ENCODE results near the gene KIAA1210. TPM values are rescaled to one million over a fixed set of nuclear protein-coding genes. Genes with fewer than 3 reads are reported as not detected.

KIAA1210 gene
- polyA plus RNA-seq (2012; ENCODE audit: missing spikeins), result not detected

- FAIRE-seq (no peak), DNase-seq (ENCODE audit: insufficient read length) (no peak)
- no peak for TF ChIP-seq POLR2AphosphoS5 (IDR thresholded peaks at IDR 0.05; ENCODE audit: low read depth, low read length)
- TF ChIP-seq TAF1 (IDR thresholded peaks at IDR 0.05; ENCODE audit: borderline replicate concordance, low read depth, low read length), result no peak
These were observed at the start of gene KIAA1210 for GRCh38 chrX:119127650-119128049. Gene KIAA1210, minus strand, starts transcription at chrX:119127812. Its CDS starts 4,170 bp downstream, at chrX:119123642.

GRCh38 chrX:119177278-119177677, 49.7 kb upstream of the KIAA1210 start:
- FAIRE-seq, result no peak
- TF ChIP-seq POLR2AphosphoS5 (IDR thresholded peaks at IDR 0.05; ENCODE audit: low read depth, low read length) (no peak), TAF1 (IDR thresholded peaks at IDR 0.05; ENCODE audit: borderline replicate concordance, low read depth, low read length) (no peak), POLR2A (IDR thresholded peaks at IDR 0.05; ENCODE audit: low read depth, low read length) (no peak)
- no peak for DNase-seq (ENCODE audit: insufficient read length)

DNA sequence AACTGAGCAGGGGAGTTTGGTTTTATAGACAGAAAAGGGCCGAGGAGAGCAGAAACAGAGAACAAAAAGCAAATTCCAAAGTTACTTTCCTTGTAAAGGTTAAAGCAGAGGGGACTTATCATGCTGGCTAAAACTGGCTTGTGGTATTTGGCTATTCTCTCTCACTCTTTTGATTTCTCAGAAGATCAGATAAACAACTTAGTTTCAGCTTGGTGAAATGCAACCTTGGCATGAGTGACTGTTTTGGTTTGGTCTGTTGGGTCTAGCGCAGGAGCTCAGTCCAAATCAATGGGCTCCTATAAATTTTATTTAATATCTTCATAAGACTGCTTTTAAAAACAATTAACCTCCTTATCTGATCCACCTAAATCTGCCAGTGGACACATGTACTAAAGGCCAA, 47.3 kb upstream of the KIAA1210 start:
- TF ChIP-seq POLR2A (IDR thresholded peaks at IDR 0.05; ENCODE audit: low read depth, low read length) (no peak), POLR2AphosphoS5 (IDR thresholded peaks at IDR 0.05; ENCODE audit: low read depth, low read length) (no peak), TAF1 (IDR thresholded peaks at IDR 0.05; ENCODE audit: borderline replicate concordance, low read depth, low read length) (no peak)
- DNase-seq (ENCODE audit: insufficient read length) (no peak), FAIRE-seq (no peak)

- no peak for TF ChIP-seq TAF1 (IDR thresholded peaks at IDR 0.05; ENCODE audit: borderline replicate concordance, low read depth, low read length)
- TF ChIP-seq POLR2AphosphoS5 (IDR thresholded peaks at IDR 0.05; ENCODE audit: low read depth, low read length), result no peak
- no peak for TF ChIP-seq POLR2A (IDR thresholded peaks at IDR 0.05; ENCODE audit: low read depth, low read length)
- FAIRE-seq (no peak), DNase-seq (ENCODE audit: insufficient read length) (no peak)
These were observed 40.5 kb upstream of the KIAA1210 start for GRCh38 chrX:119168104-119168503.

DNA sequence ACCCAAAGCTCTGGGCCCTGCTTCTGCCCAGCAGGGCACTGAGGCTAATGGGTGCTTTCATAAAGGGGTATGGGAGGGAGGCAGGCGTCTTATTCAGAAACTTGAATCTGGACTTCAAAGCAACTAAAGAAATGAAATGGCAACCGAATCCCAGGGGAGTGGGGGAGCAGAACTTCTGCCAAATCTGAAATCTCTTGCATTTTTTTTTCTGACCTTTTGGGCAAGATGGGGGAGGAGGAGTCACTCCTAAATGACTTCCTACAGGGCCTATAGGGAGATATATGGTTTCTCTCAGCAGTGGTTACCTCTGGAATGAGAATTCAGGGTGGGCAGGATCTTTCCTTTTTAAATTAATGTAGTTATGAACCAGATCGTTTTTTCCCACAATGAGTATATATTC, 30.6 kb upstream of the KIAA1210 start:
- TF ChIP-seq TAF1 (IDR thresholded peaks at IDR 0.05; ENCODE audit: borderline replicate concordance, low read depth, low read length) (no peak), POLR2A (IDR thresholded peaks at IDR 0.05; ENCODE audit: low read depth, low read length) (no peak), POLR2AphosphoS5 (IDR thresholded peaks at IDR 0.05; ENCODE audit: low read depth, low read length) (no peak)
- no peak for FAIRE-seq
- no peak for DNase-seq (ENCODE audit: insufficient read length)

DNA sequence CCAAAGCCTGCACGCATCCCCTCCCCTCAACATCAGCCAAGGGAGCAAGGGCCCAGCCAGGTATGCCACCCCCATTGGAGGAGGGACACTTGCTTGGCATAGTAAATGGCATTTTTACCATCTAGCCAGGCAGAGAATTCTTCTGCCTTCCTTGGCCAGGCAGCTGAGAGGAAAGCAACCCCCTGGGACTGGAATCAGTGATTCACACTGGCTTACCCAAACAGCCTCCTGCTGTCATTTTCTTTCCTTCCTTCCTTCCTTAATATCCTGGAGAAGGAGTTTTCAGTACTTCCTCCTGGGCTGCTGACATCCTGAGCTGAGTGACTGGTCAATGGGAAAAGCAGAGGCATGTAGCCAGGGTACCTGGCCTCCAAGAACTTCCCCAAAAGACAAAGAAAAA, 28.6 kb upstream of the KIAA1210 start:
- TF ChIP-seq TAF1 (IDR thresholded peaks at IDR 0.05; ENCODE audit: borderline replicate concordance, low read depth, low read length) (no peak), POLR2AphosphoS5 (IDR thresholded peaks at IDR 0.05; ENCODE audit: low read depth, low read length) (no peak), POLR2A (IDR thresholded peaks at IDR 0.05; ENCODE audit: low read depth, low read length) (no peak)
- FAIRE-seq, result no peak
- no peak for DNase-seq (ENCODE audit: insufficient read length)

DNA sequence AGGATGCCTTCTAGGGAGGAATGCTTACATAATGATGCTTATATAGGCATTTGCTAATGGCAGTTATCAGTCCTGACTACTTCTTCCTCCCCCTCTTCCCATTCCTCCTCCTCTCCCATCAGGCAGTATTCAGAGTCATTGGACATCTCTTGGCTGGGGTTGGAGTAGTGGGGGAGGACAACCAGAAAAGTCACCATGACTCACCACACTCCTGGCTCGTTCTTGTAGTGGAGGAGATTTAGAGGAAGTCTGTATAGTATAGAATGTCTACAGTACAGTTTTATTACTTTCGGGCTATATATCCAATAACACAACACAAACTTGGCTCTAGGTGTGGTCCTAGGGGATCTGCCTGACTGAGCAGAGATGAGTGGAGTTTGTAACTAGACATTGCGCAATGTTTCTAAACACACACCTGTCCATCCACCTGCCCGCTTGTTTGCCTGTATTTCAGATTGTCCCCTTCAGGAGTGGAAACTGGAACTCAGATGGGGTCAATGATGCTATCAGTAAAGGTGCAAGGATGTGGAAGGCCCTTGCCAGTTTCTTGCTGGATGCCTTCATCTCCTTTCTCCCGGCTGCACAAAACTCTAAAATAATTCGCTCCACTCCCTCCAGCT, 27.9 kb upstream of the KIAA1210 start:
- TF ChIP-seq POLR2A (IDR thresholded peaks at IDR 0.05; ENCODE audit: low read depth, low read length) (no peak), POLR2AphosphoS5 (IDR thresholded peaks at IDR 0.05; ENCODE audit: low read depth, low read length) (no peak), TAF1 (IDR thresholded peaks at IDR 0.05; ENCODE audit: borderline replicate concordance, low read depth, low read length) (no peak)
- FAIRE-seq (no peak), DNase-seq (ENCODE audit: insufficient read length) (no peak)

DNA sequence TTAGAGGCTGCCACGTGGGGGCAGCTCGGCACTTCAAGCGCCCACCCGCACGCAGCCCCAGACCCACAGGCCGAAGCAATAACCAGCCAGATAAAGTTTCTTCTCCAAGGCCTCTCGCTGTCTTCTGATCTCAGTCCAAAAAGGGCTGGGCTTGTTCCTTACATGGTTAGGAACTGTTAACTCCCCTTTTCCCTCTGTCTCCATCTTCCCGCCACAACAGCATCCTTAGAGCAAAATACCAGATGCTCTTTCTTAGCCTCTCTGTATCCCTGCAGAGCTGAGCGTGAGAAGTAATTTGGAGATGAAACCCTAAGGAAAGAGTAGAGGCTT, 23.4 kb upstream of the KIAA1210 start:
- no peak for FAIRE-seq
- no peak for DNase-seq (ENCODE audit: insufficient read length)

DNA sequence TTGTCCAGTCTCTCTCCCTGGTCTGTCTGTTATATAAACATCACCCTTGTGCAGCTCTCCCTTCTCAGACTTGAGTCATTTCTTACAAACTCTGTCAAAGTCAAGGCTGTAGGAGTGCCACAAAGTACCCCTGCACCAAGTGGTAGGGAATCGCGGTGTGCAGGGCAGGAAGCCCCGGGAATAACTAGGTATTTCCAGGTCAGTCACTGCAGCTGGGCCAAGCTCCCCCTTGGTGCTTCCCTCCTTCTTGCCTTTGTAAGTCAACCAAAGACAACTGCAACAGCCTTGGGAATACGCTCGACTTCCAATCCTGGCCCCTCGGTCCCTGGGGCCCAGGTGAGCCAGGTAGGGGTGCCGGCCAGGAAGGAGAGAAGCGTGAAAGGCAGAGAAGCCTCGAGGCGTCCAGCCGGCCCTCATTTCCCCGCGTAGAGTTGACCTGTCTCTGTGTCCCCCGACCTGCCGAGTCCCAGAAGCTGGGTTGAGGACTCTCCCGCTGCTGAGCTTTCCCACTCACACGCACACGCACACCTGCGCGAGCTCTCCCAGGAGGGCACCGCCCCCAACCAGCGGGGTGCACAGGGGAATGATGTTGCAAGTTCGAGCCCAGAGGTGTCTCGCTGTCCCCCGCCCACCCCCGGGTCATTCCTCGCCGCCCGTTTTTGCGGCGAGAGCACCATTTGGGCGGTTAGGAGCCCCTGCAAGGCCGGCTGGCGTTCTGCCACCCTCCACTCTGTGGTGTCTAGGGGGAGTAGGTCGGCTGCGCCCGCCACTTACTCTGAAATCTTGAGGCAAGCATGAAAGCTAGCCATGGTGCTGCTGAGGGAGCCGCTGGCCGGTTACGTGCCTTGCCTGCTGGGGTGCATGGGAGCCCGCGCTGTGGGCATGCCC, 22.8 kb upstream of the KIAA1210 start:
- DNase-seq (ENCODE audit: insufficient read length) (no peak), FAIRE-seq (no peak)
- no peak for TF ChIP-seq POLR2A (IDR thresholded peaks at IDR 0.05; ENCODE audit: low read depth, low read length)
- TF ChIP-seq TAF1 (IDR thresholded peaks at IDR 0.05; ENCODE audit: borderline replicate concordance, low read depth, low read length), result no peak
- TF ChIP-seq POLR2AphosphoS5 (IDR thresholded peaks at IDR 0.05; ENCODE audit: low read depth, low read length), result no peak

More for the DNA sequence above, 23.4 kb upstream of the KIAA1210 start:
- no peak for TF ChIP-seq POLR2A (IDR thresholded peaks at IDR 0.05; ENCODE audit: low read depth, low read length)
- no peak for TF ChIP-seq POLR2AphosphoS5 (IDR thresholded peaks at IDR 0.05; ENCODE audit: low read depth, low read length)
- no peak for TF ChIP-seq TAF1 (IDR thresholded peaks at IDR 0.05; ENCODE audit: borderline replicate concordance, low read depth, low read length)

GRCh38 chrX:119147486-119147885, 19.9 kb upstream of the KIAA1210 start:
- no peak for FAIRE-seq
- no peak for DNase-seq (ENCODE audit: insufficient read length)
- TF ChIP-seq POLR2AphosphoS5 (IDR thresholded peaks at IDR 0.05; ENCODE audit: low read depth, low read length) (no peak), POLR2A (IDR thresholded peaks at IDR 0.05; ENCODE audit: low read depth, low read length) (no peak), TAF1 (IDR thresholded peaks at IDR 0.05; ENCODE audit: borderline replicate concordance, low read depth, low read length) (no peak)

DNA sequence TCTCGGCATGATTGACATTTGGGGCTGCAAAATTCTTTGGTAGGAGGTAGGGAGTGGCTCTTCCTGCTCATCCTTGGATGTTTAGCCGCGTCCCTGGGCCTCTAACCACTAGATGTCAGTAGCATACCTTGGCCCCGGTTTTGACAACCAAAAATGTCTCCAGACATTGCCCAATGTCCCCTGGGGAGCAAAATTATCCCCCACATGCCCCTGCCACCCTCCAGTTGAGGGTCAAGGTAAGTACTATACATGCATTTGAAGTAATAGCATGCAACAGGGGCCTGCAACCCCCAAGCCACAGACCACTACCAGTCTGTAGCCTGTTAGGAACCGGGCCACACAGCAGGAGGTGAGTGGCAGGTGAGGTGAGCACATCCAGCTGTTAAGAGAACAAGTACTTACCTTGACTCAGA, 17.6 kb upstream of the KIAA1210 start:
- TF ChIP-seq TAF1 (IDR thresholded peaks at IDR 0.05; ENCODE audit: borderline replicate concordance, low read depth, low read length) (no peak), POLR2AphosphoS5 (IDR thresholded peaks at IDR 0.05; ENCODE audit: low read depth, low read length) (no peak), POLR2A (IDR thresholded peaks at IDR 0.05; ENCODE audit: low read depth, low read length) (no peak)
- FAIRE-seq, result no peak
- no peak for DNase-seq (ENCODE audit: insufficient read length)

GRCh38 chrX:119134466-119134865, 6.9 kb upstream of the KIAA1210 start:
- FAIRE-seq, result no peak
- TF ChIP-seq TAF1 (IDR thresholded peaks at IDR 0.05; ENCODE audit: borderline replicate concordance, low read depth, low read length) (no peak), POLR2AphosphoS5 (IDR thresholded peaks at IDR 0.05; ENCODE audit: low read depth, low read length) (no peak), POLR2A (IDR thresholded peaks at IDR 0.05; ENCODE audit: low read depth, low read length) (no peak)
- no peak for DNase-seq (ENCODE audit: insufficient read length)

Measured in GM12892 (cell line).